Activated naive CD4-positive, alpha-beta T cell treated with Interleukin-2 at 50 U/mL for 16 hours (primary cell): ENCODE measurements around the gene SARS2.
"Not testable (repeated sequence)": the region's sequence is repeated elsewhere in the genome, so short reads cannot be mapped to it uniquely, and the experiment has no call there.

Experiments used
- DNase-seq: peaks from one replicate; pipeline ENCODE4 v3.0.0-alpha.2; 2020

Gene SARS2

GRCh38 chr19:38929929-38930775, at the start of gene SARS2:
SARS2 (minus strand) TSS chr19:38930763; CDS start chr19:38930736, 27 bp downstream.
- peak; percentile 90 for DNase-seq

- no peak for DNase-seq
These were observed 49.2 kb upstream of the SARS2 start for GRCh38 chr19:38979812-38980211.

DNA sequence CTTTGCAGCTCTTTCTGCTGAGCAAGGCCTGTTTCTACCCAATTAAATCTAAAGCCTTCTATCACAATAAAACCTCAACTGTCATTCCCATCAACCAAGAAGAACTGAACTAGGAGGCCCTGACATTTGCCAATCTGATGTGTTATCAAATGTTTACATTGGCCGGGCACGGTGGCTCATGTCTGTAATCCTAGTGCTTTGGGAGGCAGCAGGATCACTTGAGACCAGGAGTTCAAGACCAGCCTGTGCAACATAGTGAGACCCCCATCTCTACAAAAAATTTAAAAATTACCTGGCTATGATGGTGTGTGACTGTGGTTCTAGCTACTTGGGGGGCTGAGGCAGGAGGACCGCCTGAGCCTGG, 47.7 kb upstream of the SARS2 start:
- DNase-seq, result no peak

GRCh38 chr19:38977445-38978325, 47.1 kb upstream of the SARS2 start:
- peak; percentile 56 for DNase-seq

- no peak for DNase-seq
These were observed 45.3 kb upstream of the SARS2 start for GRCh38 chr19:38975861-38976271.

DNA sequence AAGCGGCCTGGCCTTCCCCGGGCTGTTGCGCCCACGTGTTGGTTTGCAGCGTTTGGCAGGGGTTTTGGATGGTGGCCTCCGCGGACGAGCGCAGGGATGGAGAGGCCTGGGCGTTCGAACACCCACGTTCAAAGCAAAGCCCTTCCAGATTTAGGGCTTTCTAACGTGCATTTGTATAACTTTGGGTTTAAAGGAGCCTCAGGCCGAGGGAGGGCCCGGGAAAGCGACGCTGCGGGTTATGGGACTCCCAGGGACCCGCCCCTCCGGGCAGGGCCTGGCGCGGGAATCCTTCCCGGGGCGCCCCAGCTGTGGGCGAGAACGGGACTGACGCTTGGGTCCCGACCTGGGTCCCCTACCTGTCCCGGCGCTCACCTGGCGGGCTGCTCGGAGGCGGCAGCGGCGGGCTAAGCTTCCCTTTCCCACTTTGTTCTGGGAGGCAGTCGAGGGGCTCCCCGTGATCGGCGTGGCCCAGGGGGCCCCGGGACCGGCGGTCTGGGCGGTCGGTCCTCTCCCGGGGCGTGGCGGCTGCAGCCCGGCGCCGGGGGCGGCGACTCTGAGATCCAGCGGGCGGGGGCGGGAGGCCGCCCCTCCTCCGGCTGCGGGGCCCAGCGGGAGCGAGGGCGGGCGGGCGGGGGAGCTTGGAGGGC, 44.8 kb upstream of the SARS2 start, which contains the start of gene FBXO17:
FBXO17 (minus strand) TSS at position 529 of the 647 bp plus-strand sequence. CDS start 25,423 bp downstream, outside the sequence.
- DNase-seq, result no peak

GRCh38 chr19:38974624-38975213, 44.2 kb upstream of the SARS2 start:
- no peak for DNase-seq

- no peak for DNase-seq
These were observed 41.1 kb upstream of the SARS2 start for GRCh38 chr19:38971672-38972071.

- no peak for DNase-seq
These were observed 40.3 kb upstream of the SARS2 start for GRCh38 chr19:38970664-38971532.

DNA sequence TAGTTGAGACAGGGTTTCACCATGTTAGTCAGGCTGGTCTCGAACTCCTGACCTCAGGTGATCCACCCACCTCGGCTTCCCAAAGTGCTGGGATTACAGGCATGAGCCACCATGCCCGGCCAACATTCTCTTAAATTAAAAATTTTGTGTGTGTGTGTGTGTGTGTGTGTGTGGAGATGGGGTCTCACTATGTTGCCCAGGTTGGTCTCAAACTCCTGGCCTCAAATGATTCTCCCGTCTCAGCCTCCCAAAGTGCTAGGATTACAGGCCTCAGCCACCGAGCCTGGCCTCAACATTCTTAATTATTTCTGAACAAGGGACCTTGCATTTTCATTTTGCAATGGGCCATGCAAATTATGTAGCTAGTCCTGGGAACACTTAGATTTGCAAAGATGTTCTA, 35.6 kb upstream of the SARS2 start:
- DNase-seq, result not testable (repeated sequence)

DNA sequence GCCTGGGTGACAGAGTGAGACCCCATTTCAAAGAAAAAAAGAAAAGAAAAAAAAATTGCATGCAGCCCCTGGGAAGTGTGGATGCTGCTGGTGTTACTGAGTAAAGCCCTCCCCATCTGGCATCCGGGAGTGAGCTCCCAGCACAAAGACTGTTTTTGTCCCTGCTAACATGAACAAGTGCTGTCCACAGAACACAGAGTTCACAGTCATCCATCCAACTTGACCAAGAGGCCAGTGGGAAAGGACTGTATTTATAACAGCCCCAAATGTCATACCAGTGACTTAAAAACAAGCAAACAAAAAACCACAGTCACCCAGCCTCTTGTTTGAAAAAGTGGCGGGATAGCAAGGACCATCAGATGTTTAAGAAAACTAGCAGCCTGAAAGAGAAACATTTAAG, 34.2 kb upstream of the SARS2 start:
- DNase-seq, result no peak

DNA sequence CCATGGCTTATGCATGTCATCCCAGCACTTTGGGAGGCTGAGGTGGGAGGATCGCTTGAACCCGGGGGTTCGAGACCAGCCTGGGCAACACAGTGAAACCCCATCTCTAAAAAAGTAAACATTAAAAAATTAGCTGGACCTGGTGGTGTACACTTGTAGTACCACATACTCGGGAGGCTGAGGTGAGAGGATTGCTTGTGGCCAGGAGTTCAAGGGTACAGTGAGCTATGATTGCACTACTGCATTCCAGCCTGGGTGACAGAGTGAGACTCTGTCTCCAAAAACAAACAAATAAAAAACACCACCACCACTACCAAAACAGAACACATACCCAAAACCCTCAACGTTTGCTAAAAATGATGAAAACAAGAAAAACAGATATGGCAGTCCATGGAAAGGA, 29.1 kb upstream of the SARS2 start:
- DNase-seq, result no peak

GRCh38 chr19:38958301-38958700, 27.7 kb upstream of the SARS2 start:
- DNase-seq, result no peak

DNA sequence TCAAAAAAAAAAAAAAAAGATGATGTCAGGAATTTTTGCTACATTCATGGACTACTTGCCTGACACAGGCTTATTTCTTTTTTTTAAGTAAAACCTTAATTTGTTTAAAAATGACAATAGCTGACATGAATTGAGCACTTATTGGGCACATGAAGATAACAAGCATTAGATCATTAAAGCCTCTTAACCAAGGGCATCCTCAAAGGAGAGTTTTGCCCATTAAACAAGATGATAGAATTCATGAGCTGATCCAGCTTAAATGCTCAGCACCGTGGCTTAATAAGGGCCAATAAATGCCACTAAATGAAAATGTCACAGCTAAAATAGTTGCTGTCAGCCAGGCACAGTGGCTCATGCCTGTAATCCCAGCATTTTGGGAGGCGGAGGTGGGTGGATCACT, 25.7 kb upstream of the SARS2 start:
- no peak for DNase-seq

GRCh38 chr19:38953677-38954076, 23.1 kb upstream of the SARS2 start:
- DNase-seq, result no peak

GRCh38 chr19:38952395-38953165, 22.0 kb upstream of the SARS2 start:
- no peak for DNase-seq

DNA sequence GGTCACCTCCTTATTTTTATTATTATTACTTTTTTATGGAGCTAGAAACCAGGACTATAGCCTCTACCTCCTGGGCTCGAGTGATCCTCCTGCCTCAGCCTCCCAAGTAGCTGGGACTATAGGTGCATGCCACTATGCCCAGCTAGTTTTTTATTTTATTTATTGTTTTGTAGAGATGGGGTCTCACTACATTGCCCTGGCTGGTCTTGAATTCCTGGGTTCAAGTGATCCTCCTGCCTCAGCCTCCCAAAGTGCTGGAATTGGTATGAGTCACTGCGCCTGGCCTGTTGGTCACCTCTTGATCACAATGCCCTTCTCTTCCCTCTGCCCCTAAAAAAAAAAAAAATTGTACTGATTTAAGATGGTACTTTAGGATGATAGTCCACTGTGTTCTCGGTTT, 20.6 kb upstream of the SARS2 start:
- DNase-seq, result no peak

- peak; percentile 82 for DNase-seq
These were observed 19.2 kb upstream of the SARS2 start for GRCh38 chr19:38949580-38950367.

GRCh38 chr19:38946229-38947010, 15.9 kb upstream of the SARS2 start:
- no peak for DNase-seq
